Endothelial cell of umbilical vein (primary cell): ENCODE data around the gene SRM. TPM values are rescaled to one million over a fixed set of nuclear protein-coding genes. Genes with fewer than 3 reads are reported as not detected.

Experiments used
- BruUV-seq: library from RNA; stranded (reverse); fragments of 400-500 nt; replicated peaks from 2 replicates; lab custom pipeline; 2021; lab: Mats Ljungman, UMichigan
- CTCF ChIA-PET: fragments of 300-600, 350-600 bp; sonication (Branson Sonifier 250); formaldehyde crosslinking; loops from one replicate; lab custom pipeline; 2021; ENCODE audit warnings: antibody characterized with exemption, inconsistent platforms; lab: Charles Lee
- POLR2A ChIA-PET: fragments of 300-600, 350-600 bp; sonication (Branson Sonifier 250); formaldehyde crosslinking; loops from one replicate; lab custom pipeline; 2021; ENCODE audit warnings: antibody characterized with exemption, inconsistent platforms; lab: Charles Lee
- DNase-seq: peaks from one replicate; pipeline ENCODE4 v3.0.0-alpha.2; 2011; ENCODE audit warnings: low read depth, low spot score
- FAIRE-seq: peaks from 2 replicates; lab custom pipeline; 2011; peaks lifted over from hg19 to GRCh38; lab: Jason Lieb, UNC
- H2AFZ ChIP-seq: 2 replicates; pipeline ENCODE4 v1.6.0; 2012; ENCODE audit warnings: low read depth, low read length, control low read depth, inconsistent platforms
- H3K27ac ChIP-seq: 2 replicates; pipeline ENCODE4 v1.5.1; 2011; ENCODE audit warnings: low read depth, mild to moderate bottlenecking, control low read depth, low read length, moderate library complexity; ENCODE audit not compliant: insufficient read depth
- H3K27me3 ChIP-seq, 2 experiments: 2 replicates each; pipeline versions ENCODE4 v1.6.0 to v1.6.1; 2011; ENCODE audit warnings: low read length in 2 of 2, mixed read lengths in 1 of 2; ENCODE audit not compliant: control insufficient read depth in 2 of 2, insufficient read depth in 2 of 2
- H3K36me3 ChIP-seq, 2 experiments: 2 replicates in 1 of 2; 3 replicates in 1 of 2; pipeline ENCODE4 v1.5.1; 2011; ENCODE audit warnings: low read length in 2 of 2, mild to moderate bottlenecking in 1 of 2, moderate library complexity in 1 of 2; ENCODE audit not compliant: control insufficient read depth in 2 of 2, insufficient read depth in 2 of 2; ENCODE audit errors: extremely low read depth in 1 of 2
- H3K4me1 ChIP-seq: 3 replicates; pipeline ENCODE4 v1.5.1; 2011; ENCODE audit warnings: mild to moderate bottlenecking, low read length; ENCODE audit not compliant: control insufficient read depth, insufficient read depth; ENCODE audit errors: extremely low read depth
- H3K4me2 ChIP-seq: 2 replicates; pipeline ENCODE4 v1.6.1; 2011; ENCODE audit warnings: low read length, control low read depth, mixed read lengths; ENCODE audit not compliant: insufficient read depth
- H3K4me3 ChIP-seq, 3 experiments: fragments of 200-600 bp in 1 of 3; sonication (generic), shearing (Covaris generic) in 1 of 3; replicated peaks in 1 of 3; 2 replicates each; pipeline ENCODE4 v1.5.1; 2011 to 2016; ENCODE audit warnings: control low read depth in 3 of 3, low read length in 3 of 3, mild to moderate bottlenecking in 2 of 3, inconsistent platforms in 1 of 3, low read depth in 1 of 3, moderate library complexity in 1 of 3; ENCODE audit not compliant: insufficient read depth in 1 of 3
- H3K79me2 ChIP-seq: 2 replicates; pipeline ENCODE4 v1.6.0; 2012; ENCODE audit warnings: low read length, inconsistent platforms; ENCODE audit not compliant: control insufficient read depth, insufficient read depth
- H3K9ac ChIP-seq: replicated peaks from 2 replicates; pipeline ENCODE3; 2011; ENCODE audit warnings: low read length, control low read depth; ENCODE audit not compliant: insufficient read depth; ENCODE audit errors: extremely low read depth
- H3K9me1 ChIP-seq: replicated peaks from 3 replicates; pipeline ENCODE4 v1.6.0; 2011; ENCODE audit warnings: mild to moderate bottlenecking, low read length; ENCODE audit not compliant: control insufficient read depth, insufficient read depth; ENCODE audit errors: extremely low read depth
- H3K9me3 ChIP-seq: replicated peaks from 2 replicates; pipeline ENCODE4 v1.5.1; 2012; ENCODE audit warnings: low read length, inconsistent platforms; ENCODE audit not compliant: control insufficient read depth, insufficient read depth
- H4K20me1 ChIP-seq: replicated peaks from 2 replicates; pipeline ENCODE3; 2011; ENCODE audit warnings: mild to moderate bottlenecking, low read length; ENCODE audit not compliant: control insufficient read depth, insufficient read depth; ENCODE audit errors: extremely low read depth
- EZH2 ChIP-seq: IDR thresholded peaks from 2 replicates; pipeline ENCODE4 v1.6.1; 2012; ENCODE audit warnings: borderline replicate concordance, low read depth, mild to moderate bottlenecking, moderate library complexity, low read length, inconsistent platforms; ENCODE audit not compliant: severe bottlenecking
- FOS ChIP-seq: IDR thresholded peaks from 2 replicates; pipeline ENCODE4 v1.6.1; 2011; ENCODE audit warnings: mild to moderate bottlenecking, low read length, moderate library complexity, borderline replicate concordance; ENCODE audit not compliant: insufficient read depth
- GATA2 ChIP-seq: IDR thresholded peaks from 2 replicates; pipeline ENCODE4 v1.7.0; 2011; ENCODE audit warnings: low read depth, mild to moderate bottlenecking, moderate library complexity, mixed read lengths, low read length; ENCODE audit not compliant: insufficient read length, insufficient read depth
- JUN ChIP-seq: IDR thresholded peaks from 2 replicates; pipeline ENCODE4 v1.6.1; 2011; ENCODE audit warnings: borderline replicate concordance, low read depth; ENCODE audit not compliant: insufficient read length, insufficient read depth
- MAX ChIP-seq: IDR thresholded peaks from 2 replicates; pipeline ENCODE4 v1.6.1; 2011; ENCODE audit not compliant: insufficient read depth, insufficient read length
- MYC ChIP-seq: IDR thresholded peaks from one replicate; pipeline ENCODE4 v1.6.1; 2011; ENCODE audit warnings: mild to moderate bottlenecking, low read depth, low read length
- POLR2A ChIP-seq: IDR thresholded peaks from 2 replicates; pipeline ENCODE4 v1.6.1; 2012; ENCODE audit warnings: low read depth, mild to moderate bottlenecking, control low read depth, low read length
- POLR2AphosphoS5 ChIP-seq: IDR thresholded peaks from 2 replicates; pipeline ENCODE4 v1.6.1; 2012; ENCODE audit warnings: low read depth, mild to moderate bottlenecking, control low read depth, low read length, moderate library complexity; ENCODE audit not compliant: insufficient read depth
- dilution Hi-C: fragments of 300-500 bp; cut with MboI; formaldehyde crosslinking; loops from one replicate; pipeline ENCODE4 v1.15.0; 2019; ENCODE audit warnings: low sequenced_read_pairs; ENCODE audit not compliant: extremely low pct_ligation_motif_present
- intact Hi-C: fragments of 100-400 bp; cut with micrococcal nuclease; formaldehyde crosslinking; loops from one replicate; pipeline ENCODE4 v1.10.0; 2022
- polyA plus RNA-seq, 4 experiments: library from polyadenylated mRNA; depleted of rRNA in 3 of 4; stranded (reverse) in 3 of 4; unstranded in 1 of 4; fragments of >200 nt; gene quantifications; 2 replicates each; pipeline versions ENCODE4 v1.2.1 to v1.2.3, GENCODE V29; 2011 to 2012; ENCODE audit warnings: missing spikeins in 1 of 4
- total RNA-seq: library from RNA; stranded (reverse); gene quantifications from 2 replicates; pipeline ENCODE4 v1.2.3, GENCODE V29; 2021
- TF ChIP-seq, protein P1 (sequence below), 2 donors: IDR thresholded peaks; 1 replicate in 1 of 2; 2 replicates in 1 of 2; pipeline ENCODE4 v1.5.1; 2011; ENCODE audit warnings: low read length in 2 of 2, mild to moderate bottlenecking in 2 of 2, moderate library complexity in 2 of 2, control low read depth in 1 of 2, inconsistent platforms in 1 of 2, low read depth in 1 of 2; ENCODE audit not compliant: insufficient read depth in 1 of 2; ENCODE audit errors: extremely low read depth in 1 of 2

Gene SRM
- total and polyA plus RNA-seq, 2 donors (not counting 3 experiments of a cell fraction or from before 2014, with no cell fraction given), result 81.3 to 172 TPM

DNA sequence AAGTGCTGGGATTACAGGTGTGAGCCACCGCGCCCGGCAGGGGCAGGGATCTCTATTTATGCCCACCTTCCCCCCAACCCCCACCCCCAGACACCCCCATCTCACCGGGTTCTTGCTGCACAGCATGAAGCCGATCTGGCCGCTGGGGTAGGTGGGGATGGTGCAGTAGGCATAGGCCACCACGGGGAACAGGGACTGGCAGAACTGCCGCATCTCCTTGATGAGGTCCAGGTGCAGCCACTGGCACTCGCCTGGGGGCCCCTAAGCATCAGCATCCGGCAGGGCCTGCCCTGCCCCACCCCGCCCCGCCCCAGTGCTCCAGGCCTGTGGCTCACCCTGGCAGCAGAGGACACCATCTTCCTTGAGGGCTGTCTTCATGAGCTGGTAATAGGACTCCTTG lies 4.1 kb downstream of the SRM start:
- dilution Hi-C loops, result no loop called here
- Histone ChIP-seq H3K4me1 (peaks cover 10% of the 10 kb centered on the region), H2AFZ (no peak overlapping the region), H3K4me2 (no peak overlapping the region), H3K9me3 (no peaks in the 10 kb centered on the region), H4K20me1 (no peaks in the 10 kb centered on the region), H3K36me3 (peaks cover 0 to 12% of the 10 kb centered on the region in 2 experiments), H3K4me3 (no peak overlapping the region), H3K27ac (no peak overlapping the region), H3K9me1 (no peaks in the 10 kb centered on the region), H3K27me3 (no peaks in the 10 kb centered on the region), H3K79me2 (peaks cover 17% of the 10 kb centered on the region), H3K9ac (no peak overlapping the region)
- no peak for TF ChIP-seq EZH2
- no peak for TF ChIP-seq FOS
- TF ChIP-seq, protein P1, sequence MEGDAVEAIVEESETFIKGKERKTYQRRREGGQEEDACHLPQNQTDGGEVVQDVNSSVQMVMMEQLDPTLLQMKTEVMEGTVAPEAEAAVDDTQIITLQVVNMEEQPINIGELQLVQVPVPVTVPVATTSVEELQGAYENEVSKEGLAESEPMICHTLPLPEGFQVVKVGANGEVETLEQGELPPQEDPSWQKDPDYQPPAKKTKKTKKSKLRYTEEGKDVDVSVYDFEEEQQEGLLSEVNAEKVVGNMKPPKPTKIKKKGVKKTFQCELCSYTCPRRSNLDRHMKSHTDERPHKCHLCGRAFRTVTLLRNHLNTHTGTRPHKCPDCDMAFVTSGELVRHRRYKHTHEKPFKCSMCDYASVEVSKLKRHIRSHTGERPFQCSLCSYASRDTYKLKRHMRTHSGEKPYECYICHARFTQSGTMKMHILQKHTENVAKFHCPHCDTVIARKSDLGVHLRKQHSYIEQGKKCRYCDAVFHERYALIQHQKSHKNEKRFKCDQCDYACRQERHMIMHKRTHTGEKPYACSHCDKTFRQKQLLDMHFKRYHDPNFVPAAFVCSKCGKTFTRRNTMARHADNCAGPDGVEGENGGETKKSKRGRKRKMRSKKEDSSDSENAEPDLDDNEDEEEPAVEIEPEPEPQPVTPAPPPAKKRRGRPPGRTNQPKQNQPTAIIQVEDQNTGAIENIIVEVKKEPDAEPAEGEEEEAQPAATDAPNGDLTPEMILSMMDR (IDR thresholded peaks at IDR 0.05; ENCODE audit: extremely low read depth in 1 of 2, insufficient read depth in 1 of 2, low read depth in 1 of 2, low read length in 2 of 2), result no peak
- TF ChIP-seq POLR2AphosphoS5, result no peak
- no peak for TF ChIP-seq JUN
- no TSS peak for BruUV-seq
- DNase-seq, result no peak
- CTCF ChIA-PET, result interaction anchor here (3.1 kb wide), 1 partner anchor 18 kb away, joined by 21 read pairs; no protein-coding TSS in a partner anchor
- no peak for FAIRE-seq
- intact Hi-C loops, result no loop called here
- POLR2A ChIA-PET, result no interaction called here

DNA sequence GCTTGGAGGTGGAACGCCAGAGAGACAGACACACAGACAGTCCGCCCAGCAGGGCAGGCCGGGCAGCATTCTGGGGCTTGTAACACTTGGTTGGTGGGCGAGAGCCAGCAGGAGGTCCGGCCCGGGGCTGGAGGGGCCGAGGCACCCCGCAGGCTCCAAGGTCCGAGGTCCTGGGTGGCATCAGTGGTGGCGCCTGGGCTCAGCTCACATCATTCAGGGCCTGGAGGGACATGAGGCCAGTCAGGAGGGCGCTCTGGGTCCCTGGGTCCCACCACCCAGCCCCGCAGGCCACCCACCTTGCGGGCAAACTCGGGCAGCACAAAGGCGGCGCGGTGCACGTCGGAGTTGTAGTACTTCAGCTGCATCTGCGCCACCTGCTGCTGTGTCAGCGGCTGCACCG lies 5.2 kb downstream of the SRM start:
- BruUV-seq, result TSS peak; percentile 28
- FAIRE-seq, result no peak
- CTCF ChIA-PET, result interaction anchor here (1.6 kb wide), 1 partner anchor 17 kb away, joined by 9 read pairs; no protein-coding TSS in a partner anchor

More for the DNA sequence above, 5.2 kb downstream of the SRM start:
- Histone ChIP-seq H3K9ac (no peak overlapping the region), H4K20me1 (no peaks in the 10 kb centered on the region), H3K27ac (no peak overlapping the region), H2AFZ (no peak overlapping the region), H3K4me1 (peaks cover 6% of the 10 kb centered on the region), H3K9me3 (no peaks in the 10 kb centered on the region), H3K4me3 (no peak overlapping the region), H3K4me2 (no peak overlapping the region), H3K36me3 (peaks cover 0 to 12% of the 10 kb centered on the region in 2 experiments), H3K79me2 (peaks cover 14% of the 10 kb centered on the region), H3K27me3 (no peaks in the 10 kb centered on the region), H3K9me1 (no peaks in the 10 kb centered on the region)
- dilution Hi-C loops (no loop called here), intact Hi-C loops (no loop called here)
- POLR2A ChIA-PET, result no interaction called here
- no peak for DNase-seq
- TF ChIP-seq FOS (no peak), POLR2A (no peak), MAX (no peak), EZH2 (no peak), GATA2 (no peak), MYC (no peak), JUN (no peak), POLR2AphosphoS5 (no peak)
- TF ChIP-seq, protein P1 (IDR thresholded peaks at IDR 0.05; ENCODE audit: extremely low read depth in 1 of 2, insufficient read depth in 1 of 2, low read depth in 1 of 2, low read length in 2 of 2), result no peak
